ENCODE data around the gene UBAC1. TPM values are rescaled to one million over a fixed set of nuclear protein-coding genes. Genes with fewer than 3 reads are reported as not detected.

The UBAC1 gene
- total RNA-seq, 1 experiment from 2014 or later, result 58.2 TPM

- TF ChIP-seq EZH2 (IDR thresholded peaks at IDR 0.05; ENCODE audit: borderline replicate concordance, low read depth, low read length, poor library complexity, severe bottlenecking), result no peak
- TF ChIP-seq CTCF (conservative IDR thresholded peaks at IDR 0.05; ENCODE audit: low read depth, low read length), result no peak
- Histone ChIP-seq H3K27me3 (replicated peaks; ENCODE audit: insufficient read depth, low read depth, low read length, poor library complexity) (no peaks in the 10 kb centered on the region), H3K4me3 (ENCODE audit: low read depth, low read length, poor library complexity, severe bottlenecking) (peak overlapping the region; percentile 77), H3K9me3 (ENCODE audit: low read depth, low read length, poor library complexity, severe bottlenecking) (no peaks in the 10 kb centered on the region), H3K4me1 (ENCODE audit: insufficient read depth, low read length, poor library complexity, severe bottlenecking) (peaks cover 19% of the 10 kb centered on the region), H3K36me3 (ENCODE audit: insufficient read depth, low read length, poor library complexity, severe bottlenecking) (peaks cover 2% of the 10 kb centered on the region), H3K27ac (ENCODE audit: low read depth, low read length, poor library complexity, severe bottlenecking) (peak overlapping the region; percentile 85)
- ChIA-PET POLR2A (ENCODE audit: low non-redundant PET) (no interaction called here), CTCF (interaction anchor here (0.5 kb wide), 1 partner anchor 130 kb away, joined by 4 read pairs; no protein-coding TSS in a partner anchor)
- intact Hi-C loops (cut with micrococcal nuclease; ENCODE audit: unreplicated experiment), result loop anchor here (10.0 kb wide), 1 partner anchor 265 kb away; no protein-coding TSS in a partner anchor
- no TSS peak for BruUV-seq (replicated peaks)
- no peak for DNase-seq (ENCODE audit: low spot score)
Measured at GRCh38 chr9:135959814-135960213, 1.4 kb downstream of the UBAC1 start.

GRCh38 chr9:135958485-135958884 is 2.7 kb downstream of the UBAC1 start:
- POLR2A ChIA-PET (ENCODE audit: low non-redundant PET), result no interaction called here
- no peaks in the 10 kb centered on the region for H3K9me3 ChIP-seq (ENCODE audit: low read depth, low read length, poor library complexity, severe bottlenecking)
- CTCF ChIA-PET, result no interaction called here
- H3K27me3 ChIP-seq (replicated peaks; ENCODE audit: insufficient read depth, low read depth, low read length, poor library complexity), result no peaks in the 10 kb centered on the region
- no peak for TF ChIP-seq EZH2 (IDR thresholded peaks at IDR 0.05; ENCODE audit: borderline replicate concordance, low read depth, low read length, poor library complexity, severe bottlenecking)
- TF ChIP-seq CTCF (conservative IDR thresholded peaks at IDR 0.05; ENCODE audit: low read depth, low read length), result no peak
- intact Hi-C loops (cut with micrococcal nuclease; ENCODE audit: unreplicated experiment), result no loop called here
- H3K4me1 ChIP-seq (ENCODE audit: insufficient read depth, low read length, poor library complexity, severe bottlenecking), result peaks cover 19% of the 10 kb centered on the region
- no peak overlapping the region for H3K27ac ChIP-seq (ENCODE audit: low read depth, low read length, poor library complexity, severe bottlenecking)
- H3K4me3 ChIP-seq (ENCODE audit: low read depth, low read length, poor library complexity, severe bottlenecking), result no peak overlapping the region
- no TSS peak for BruUV-seq (replicated peaks)
- no peak for DNase-seq (ENCODE audit: low spot score)
- H3K36me3 ChIP-seq (ENCODE audit: insufficient read depth, low read length, poor library complexity, severe bottlenecking), result peaks cover 9% of the 10 kb centered on the region

GRCh38 chr9:135957431-135957830 is 3.7 kb downstream of the UBAC1 start:
- H3K27ac ChIP-seq (ENCODE audit: low read depth, low read length, poor library complexity, severe bottlenecking), result no peak overlapping the region
- H3K4me1 ChIP-seq (ENCODE audit: insufficient read depth, low read length, poor library complexity, severe bottlenecking), result peaks cover 19% of the 10 kb centered on the region
- intact Hi-C loops (cut with micrococcal nuclease; ENCODE audit: unreplicated experiment), result no loop called here
- no peaks in the 10 kb centered on the region for H3K9me3 ChIP-seq (ENCODE audit: low read depth, low read length, poor library complexity, severe bottlenecking)
- POLR2A ChIA-PET (ENCODE audit: low non-redundant PET), result no interaction called here
- H3K4me3 ChIP-seq (ENCODE audit: low read depth, low read length, poor library complexity, severe bottlenecking), result no peak overlapping the region
- no TSS peak for BruUV-seq (replicated peaks)
- H3K36me3 ChIP-seq (ENCODE audit: insufficient read depth, low read length, poor library complexity, severe bottlenecking), result peaks cover 15% of the 10 kb centered on the region
- CTCF ChIA-PET, result no interaction called here
- TF ChIP-seq EZH2 (IDR thresholded peaks at IDR 0.05; ENCODE audit: borderline replicate concordance, low read depth, low read length, poor library complexity, severe bottlenecking) (no peak), CTCF (conservative IDR thresholded peaks at IDR 0.05; ENCODE audit: low read depth, low read length) (no peak)
- no peaks in the 10 kb centered on the region for H3K27me3 ChIP-seq (replicated peaks; ENCODE audit: insufficient read depth, low read depth, low read length, poor library complexity)
- no peak for DNase-seq (ENCODE audit: low spot score)
